ENCODE results near the gene AP1AR.

DNA sequence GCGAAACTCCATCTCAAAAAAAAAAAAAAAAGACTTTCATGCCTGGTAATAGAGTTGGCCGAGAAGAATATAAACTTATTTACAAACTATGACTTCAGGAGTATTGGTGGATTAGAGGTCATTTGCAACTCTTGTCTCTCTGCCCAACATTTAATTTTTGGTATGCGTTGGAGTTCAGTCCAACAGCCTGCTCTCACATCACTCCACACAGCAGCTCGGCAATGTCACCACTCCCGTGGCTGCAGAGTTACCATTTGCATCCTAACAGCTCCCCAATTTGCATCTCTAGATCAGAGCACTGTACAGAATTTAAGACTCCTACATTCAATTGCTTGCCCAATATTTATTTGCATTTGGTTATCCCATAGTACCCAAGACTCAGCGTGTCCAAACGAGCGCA lies 40.9 kb upstream of the AP1AR start:
- no peak for TF ChIP-seq REST (IDR thresholded peaks at IDR 0.05)
- no peak for TF ChIP-seq CBX8 (IDR thresholded peaks at IDR 0.05)
- TF ChIP-seq MAX (IDR thresholded peaks at IDR 0.05) = no peak
- TF ChIP-seq POLR2A (IDR thresholded peaks at IDR 0.05; ENCODE audit: low read length) = no peak
- no peak for TF ChIP-seq JUN (IDR thresholded peaks at IDR 0.05)
